ENCODE data around the gene PIGB. TPM values are rescaled to one million over a fixed set of nuclear protein-coding genes. Genes with fewer than 3 reads are reported as not detected.

The PIGB gene
- total RNA-seq, 4 donors from 2014 or later: 12.9 to 29.4 (median 24.1) TPM

DNA sequence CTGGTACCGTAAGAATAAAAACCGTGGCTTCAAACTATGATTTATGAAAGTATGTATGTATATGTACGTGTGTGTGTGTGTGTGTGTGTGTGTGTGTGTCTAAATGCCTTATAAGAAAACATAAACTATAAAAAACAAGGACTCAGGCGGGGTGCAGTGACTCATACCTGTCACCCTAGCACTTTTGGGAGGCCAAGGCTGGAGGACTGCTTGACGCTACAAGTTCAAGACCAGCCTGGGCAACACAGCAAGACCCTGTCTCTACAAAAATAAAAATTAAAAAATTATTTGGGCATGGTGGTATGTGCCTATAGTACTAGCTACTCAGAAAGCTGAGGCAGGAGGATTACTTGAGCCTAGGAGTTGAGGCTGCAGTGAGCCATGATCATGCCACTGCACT is 60.1 kb downstream of the PIGB start:
- H3K36me3 ChIP-seq: peaks cover 0 to 24% of the 10 kb centered on the region in 2 donors
- no peak overlapping the region for H3K27ac ChIP-seq
- no peaks in the 10 kb centered on the region for H3K4me1 ChIP-seq
- H3K27me3 ChIP-seq: no peaks in the 10 kb centered on the region
- 83 to 94% methylated on average over 5 of the region's 5 CpGs for WGBS, 2 donors
- TF ChIP-seq CTCF (IDR thresholded peaks at IDR 0.05) (no peak), POLR2A (IDR thresholded peaks at IDR 0.05) (no peak)
- no peak for DNase-seq
- H3K4me3 ChIP-seq (replicated peaks in 1 of 3): no peak overlapping the region
- H3K9me3 ChIP-seq: no peaks in the 10 kb centered on the region
- intact Hi-C loops (cut with DNase I): no loop called here

- Histone ChIP-seq H3K4me3 (replicated peaks in 1 of 3) (no peak overlapping the region), H3K9me3 (no peaks in the 10 kb centered on the region), H3K36me3 (peaks cover 0 to 24% of the 10 kb centered on the region in 2 donors), H3K4me1 (no peaks in the 10 kb centered on the region), H3K27me3 (no peaks in the 10 kb centered on the region), H3K27ac (no peak overlapping the region)
- DNase-seq: no peak
- intact Hi-C loops (cut with DNase I): no loop called here
- no peak for TF ChIP-seq POLR2A (IDR thresholded peaks at IDR 0.05)
- TF ChIP-seq CTCF (IDR thresholded peaks at IDR 0.05): no peak
Observed at GRCh38 chr15:55381595-55381994, 62.6 kb downstream of the PIGB start.

- TF ChIP-seq POLR2A (IDR thresholded peaks at IDR 0.05) (no peak), CTCF (IDR thresholded peaks at IDR 0.05) (no peak)
- Histone ChIP-seq H3K4me1 (no peaks in the 10 kb centered on the region), H3K27me3 (no peaks in the 10 kb centered on the region), H3K4me3 (replicated peaks in 1 of 3) (no peak overlapping the region), H3K36me3 (peaks cover 0 to 23% of the 10 kb centered on the region in 2 donors), H3K9me3 (no peaks in the 10 kb centered on the region), H3K27ac (no peak overlapping the region)
- 98 to 100% methylated on average over 2 of the region's 2 CpGs for WGBS, 2 donors
- DNase-seq: no peak
- intact Hi-C loops (cut with DNase I): no loop called here
Observed at GRCh38 chr15:55383687-55384086, 64.7 kb downstream of the PIGB start.

GRCh38 chr15:55387027-55387426 is 68.0 kb downstream of the PIGB start:
- Histone ChIP-seq H3K9me3 (no peaks in the 10 kb centered on the region), H3K36me3 (peaks cover 0 to 13% of the 10 kb centered on the region in 2 donors), H3K27me3 (no peaks in the 10 kb centered on the region), H3K4me1 (no peaks in the 10 kb centered on the region), H3K4me3 (replicated peaks in 1 of 3) (no peak overlapping the region), H3K27ac (no peak overlapping the region)
- no peak for TF ChIP-seq POLR2A (IDR thresholded peaks at IDR 0.05)
- no peak for TF ChIP-seq CTCF (IDR thresholded peaks at IDR 0.05)
- DNase-seq: no peak
- intact Hi-C loops (cut with DNase I): no loop called here

- Histone ChIP-seq H3K27ac (no peak overlapping the region), H3K36me3 (peaks cover 0 to 10% of the 10 kb centered on the region in 2 donors)
- TF ChIP-seq CTCF (IDR thresholded peaks at IDR 0.05): no peak
- no peak for TF ChIP-seq POLR2A (IDR thresholded peaks at IDR 0.05)
Observed at GRCh38 chr15:55389264-55389607, 70.2 kb downstream of the PIGB start.

More at GRCh38 chr15:55389264-55389607, 70.2 kb downstream of the PIGB start:
- H3K9me3 ChIP-seq: no peaks in the 10 kb centered on the region
- H3K27me3 ChIP-seq: no peaks in the 10 kb centered on the region
- intact Hi-C loops (cut with DNase I): no loop called here
- no peak for DNase-seq
- no peak overlapping the region for H3K4me3 ChIP-seq (replicated peaks in 1 of 3)
- H3K4me1 ChIP-seq: no peaks in the 10 kb centered on the region
